Activated CD4-positive, alpha-beta T cell treated with anti-CD3 and anti-CD28 coated beads for 1 hour (primary cell): Measurements from ENCODE around the gene AGAP4.
"Not testable (repeated sequence)": the region's sequence is repeated elsewhere in the genome, so short reads cannot be mapped to it uniquely, and the experiment has no call there.

Source experiments
- DNase-seq: peaks from one replicate; pipeline ENCODE4 v3.0.0-alpha.2; 2020

The AGAP4 gene

GRCh38 chr10:45847400-45847799 is at the start of gene AGAP4:
Gene AGAP4 (minus strand): TSS chr10:45847500. CDS start chr10:45847347, 153 bp downstream.
- not testable (repeated sequence) for DNase-seq

GRCh38 chr10:45890721-45891120 is 43.4 kb upstream of the AGAP4 start:
- not testable (repeated sequence) for DNase-seq

DNA sequence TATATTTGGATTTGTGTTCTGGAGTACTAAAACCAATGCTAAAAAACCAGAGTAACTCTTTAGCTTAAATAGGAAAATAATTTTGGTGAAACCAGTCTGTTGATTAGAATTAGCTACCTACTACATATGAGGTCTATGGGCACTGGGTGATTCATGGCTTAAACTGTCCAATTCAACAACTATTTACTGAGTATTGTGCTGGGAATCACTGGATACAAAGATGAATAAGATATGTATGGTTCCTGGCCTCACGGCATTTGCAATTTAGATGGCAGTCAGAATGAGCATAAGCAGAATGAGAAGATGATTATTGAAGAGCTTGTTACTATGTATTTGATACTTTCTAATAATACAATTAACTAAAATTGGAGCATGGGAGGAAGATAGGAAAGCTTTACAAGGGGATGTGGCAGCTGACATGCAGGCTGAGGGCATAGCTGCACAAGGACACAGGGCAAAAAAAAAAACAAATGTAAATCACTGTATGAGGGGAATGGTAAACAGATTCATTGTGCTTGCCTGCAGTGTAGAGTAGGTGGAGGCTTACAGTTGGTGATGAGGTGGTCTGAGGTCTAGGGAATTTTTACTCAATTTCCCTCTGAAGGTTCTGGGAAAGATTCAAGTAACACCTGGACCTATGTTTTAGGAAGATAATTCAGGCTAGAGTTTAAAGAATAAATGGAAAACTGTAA is 42.4 kb upstream of the AGAP4 start:
- not testable (repeated sequence) for DNase-seq

- not testable (repeated sequence) for DNase-seq
These were observed 35.6 kb upstream of the AGAP4 start for GRCh38 chr10:45882880-45883279.

DNA sequence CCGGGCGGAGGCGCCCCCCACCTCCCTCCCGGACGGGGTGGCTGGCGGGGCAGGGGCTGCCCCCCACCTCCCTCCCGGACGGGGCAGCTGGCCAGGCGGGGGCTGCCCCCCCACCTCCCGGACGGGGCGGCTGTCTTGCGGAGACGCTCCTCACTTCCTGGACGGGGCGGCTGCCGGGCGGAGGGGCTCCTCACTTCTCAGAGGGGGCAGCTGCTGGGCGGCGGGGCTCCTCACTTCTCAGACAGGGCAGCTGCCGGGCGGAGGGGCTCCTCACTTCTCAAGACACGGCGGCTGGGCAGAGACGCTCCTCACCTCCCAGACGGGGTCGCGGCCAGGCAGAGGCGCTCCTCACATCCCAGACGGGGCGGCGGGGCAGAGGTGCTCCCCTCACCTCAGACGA is 18.1 kb upstream of the AGAP4 start:
- not testable (repeated sequence) for DNase-seq

DNA sequence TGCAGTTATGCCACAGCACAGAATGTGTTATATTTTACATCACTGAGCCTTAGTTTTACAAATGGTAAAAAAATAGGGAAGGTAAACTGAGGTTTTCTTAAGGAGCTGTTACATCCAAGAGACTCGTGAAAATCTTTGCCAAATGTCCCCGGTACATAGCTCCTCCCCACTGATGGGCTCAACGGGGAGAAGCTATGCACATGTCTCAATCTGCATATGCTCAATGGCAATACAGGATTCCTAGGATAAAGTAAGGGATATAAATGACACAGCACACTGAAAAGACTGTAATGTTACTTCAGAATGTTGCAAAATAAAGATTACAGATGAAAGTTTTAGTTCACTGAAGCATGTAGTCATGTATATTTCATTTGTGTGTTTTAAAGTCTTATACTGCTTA is 17.0 kb upstream of the AGAP4 start:
- DNase-seq, result not testable (repeated sequence)

GRCh38 chr10:45863632-45864031 is 16.3 kb upstream of the AGAP4 start:
- not testable (repeated sequence) for DNase-seq

- not testable (repeated sequence) for DNase-seq
These were observed 10.6 kb upstream of the AGAP4 start for GRCh38 chr10:45857931-45858330.

DNA sequence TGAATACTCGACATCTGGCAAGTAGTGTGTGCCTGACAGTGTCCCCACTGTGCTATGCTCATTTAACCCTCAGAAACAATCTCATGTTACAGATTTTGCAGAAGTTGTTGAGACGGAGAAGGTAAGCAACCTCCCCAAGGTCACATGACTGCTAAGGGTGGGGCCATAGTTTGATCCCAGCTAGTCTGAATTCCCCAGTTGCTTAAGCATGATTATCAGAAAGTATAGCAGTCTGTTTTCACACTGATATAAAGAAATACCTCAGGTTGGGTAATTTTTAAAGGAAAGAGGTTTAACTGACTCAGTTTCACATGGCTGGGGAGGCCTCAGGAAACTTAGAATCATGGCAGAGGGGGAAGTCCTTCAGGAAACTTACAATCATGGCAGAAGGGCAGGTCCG is 1.2 kb upstream of the AGAP4 start:
- DNase-seq, result not testable (repeated sequence)

DNA sequence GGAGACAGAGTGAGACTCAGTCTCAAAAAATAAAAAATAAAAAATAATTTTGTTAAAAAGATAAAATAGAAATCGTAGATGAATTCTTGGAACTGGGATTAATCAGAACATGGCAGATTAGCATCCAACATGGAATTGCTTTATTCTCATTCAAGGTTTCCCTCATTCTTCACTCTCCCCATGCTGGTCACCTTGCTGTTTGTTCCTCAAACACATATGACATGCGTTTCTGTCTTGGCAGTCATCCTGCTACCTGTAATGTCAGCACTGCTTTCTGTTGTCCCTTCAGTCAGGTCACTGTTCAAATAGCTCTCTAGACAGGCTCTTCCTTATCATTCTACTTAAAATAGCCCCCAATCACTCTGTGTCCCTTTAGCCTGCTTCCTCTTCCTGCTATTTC is 24.4 kb downstream of the AGAP4 start:
- DNase-seq, result not testable (repeated sequence)

- not testable (repeated sequence) for DNase-seq
These were observed 27.0 kb downstream of the AGAP4 start for GRCh38 chr10:45820107-45820830.

GRCh38 chr10:45819552-45819951 is 27.7 kb downstream of the AGAP4 start:
- DNase-seq, result no peak

GRCh38 chr10:45817912-45818311 is 29.4 kb downstream of the AGAP4 start:
- no peak for DNase-seq

- DNase-seq, result no peak
These were observed 30.0 kb downstream of the AGAP4 start for GRCh38 chr10:45817130-45817859.

- DNase-seq, result not testable (repeated sequence)
These were observed 33.2 kb downstream of the AGAP4 start for GRCh38 chr10:45814146-45814545.

GRCh38 chr10:45812959-45813358 is 34.3 kb downstream of the AGAP4 start:
- DNase-seq, result not testable (repeated sequence)

- DNase-seq, result no peak
These were observed 36.2 kb downstream of the AGAP4 start for GRCh38 chr10:45811075-45811474.

- no peak for DNase-seq
These were observed 37.5 kb downstream of the AGAP4 start for GRCh38 chr10:45809837-45810236.

DNA sequence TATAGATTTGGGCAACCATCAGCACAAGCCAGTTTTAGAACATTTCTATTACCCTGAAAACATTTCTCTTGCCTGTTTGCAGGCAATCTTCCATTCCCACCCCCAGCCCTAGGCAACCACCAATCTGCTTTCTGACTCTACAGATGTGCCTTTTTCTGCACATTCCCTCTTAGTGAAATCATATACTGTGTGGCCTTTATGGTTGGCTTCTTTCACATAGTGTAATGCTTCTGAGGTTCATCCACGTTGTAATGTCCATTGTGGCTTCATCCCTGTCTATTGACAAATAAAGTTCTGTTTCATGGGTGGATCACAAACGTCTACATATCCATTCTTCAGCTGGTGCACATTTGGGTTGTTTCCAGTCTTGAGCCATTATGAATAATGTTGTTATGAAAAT is 42.3 kb downstream of the AGAP4 start:
- not testable (repeated sequence) for DNase-seq

DNA sequence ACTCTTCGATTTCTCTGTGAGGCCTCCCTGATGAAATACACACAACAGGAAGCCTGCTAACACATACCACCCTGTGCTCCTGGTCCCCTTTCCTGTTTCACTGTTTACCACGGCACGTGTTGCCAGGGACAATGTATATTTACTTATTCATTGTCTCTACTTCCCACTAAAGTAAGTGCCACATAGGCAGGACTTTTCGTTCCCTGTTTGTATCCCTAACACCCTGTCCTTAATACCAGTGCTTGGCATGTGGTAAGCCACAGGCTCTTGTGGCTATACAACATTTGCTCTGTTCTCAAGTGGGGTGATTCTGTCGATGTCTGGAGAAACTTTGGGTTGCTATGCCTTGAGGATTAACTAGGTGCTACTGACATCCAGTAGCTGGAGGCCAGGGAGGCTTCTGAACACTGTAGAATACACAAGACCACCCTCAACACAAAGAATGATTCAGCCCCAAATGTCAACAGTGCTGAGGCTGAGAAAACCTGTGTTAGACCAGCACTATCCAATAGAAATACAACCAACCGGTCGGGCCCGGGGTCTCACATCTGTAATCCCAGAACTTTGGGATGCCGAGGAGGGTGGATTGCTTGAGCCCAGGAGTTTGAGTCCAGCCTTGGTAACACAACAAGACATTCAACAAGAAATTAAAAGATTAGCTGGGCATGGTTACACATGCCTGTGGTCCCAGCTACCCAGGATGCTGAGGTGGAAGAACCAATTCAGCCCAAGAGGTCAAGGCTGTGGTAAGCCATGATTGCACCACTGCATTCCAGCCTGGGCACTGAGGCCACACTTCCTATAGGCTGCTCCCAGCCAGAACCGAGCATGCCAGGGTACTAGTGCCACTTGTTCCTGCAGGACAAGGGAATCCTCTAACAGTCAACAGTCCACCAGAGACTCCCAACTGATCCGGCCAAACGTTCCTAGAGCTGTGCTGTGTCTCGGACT is 44.0 kb downstream of the AGAP4 start:
- DNase-seq, result not testable (repeated sequence)

DNA sequence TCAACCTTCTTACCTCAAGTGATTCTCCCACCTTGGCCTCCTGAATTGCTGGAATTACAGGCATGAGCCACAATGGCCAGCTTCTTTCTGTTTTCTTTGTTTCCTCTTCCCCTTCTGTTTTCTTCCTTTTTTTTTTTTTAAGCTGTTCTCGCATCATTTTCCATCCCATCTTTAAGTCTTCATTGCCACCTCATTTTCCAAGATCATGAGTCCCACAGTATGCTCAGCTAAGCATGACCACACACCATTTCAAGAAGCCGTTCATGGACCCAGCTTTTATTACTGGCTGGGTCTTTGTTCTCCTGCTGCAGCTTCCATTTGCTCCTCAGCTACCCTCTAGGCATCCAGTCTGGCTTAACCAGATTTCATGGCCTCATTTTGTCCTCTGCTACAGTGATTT is 52.5 kb downstream of the AGAP4 start:
- DNase-seq, result not testable (repeated sequence)

DNA sequence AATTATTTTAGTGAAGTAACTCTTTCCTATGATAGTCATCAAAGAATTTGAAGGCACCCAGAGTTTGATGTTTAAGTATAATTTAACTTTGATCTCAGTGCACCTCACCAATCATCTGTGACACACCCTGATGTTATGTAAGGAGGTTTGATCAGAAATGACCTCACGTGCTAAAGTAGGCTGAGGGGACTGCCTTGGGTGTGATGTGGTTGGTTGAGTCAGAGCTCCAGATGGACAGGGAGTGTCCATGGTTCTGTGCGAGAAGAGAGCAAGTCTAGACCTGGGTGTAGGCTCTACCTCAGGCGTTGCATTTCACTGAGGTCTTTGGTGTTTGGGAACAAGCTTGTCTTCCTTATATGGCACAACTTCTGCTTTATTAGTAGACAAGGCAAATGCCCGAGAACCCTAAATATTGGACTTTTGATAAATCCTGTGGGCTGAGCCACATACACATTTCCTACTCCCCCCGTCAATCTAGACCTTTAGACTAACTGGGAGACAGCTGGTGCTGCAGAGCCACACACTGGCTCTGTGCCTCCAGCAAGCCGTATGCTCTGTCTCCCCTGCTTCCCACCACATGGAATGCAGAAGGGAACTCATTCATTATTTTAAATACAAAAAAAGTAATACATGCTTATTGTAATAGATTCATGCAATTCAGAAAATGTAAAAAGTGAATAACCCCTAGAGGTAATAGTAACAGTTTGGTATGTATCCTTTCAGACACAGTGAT is 56.4 kb downstream of the AGAP4 start:
- not testable (repeated sequence) for DNase-seq
